ENCODE measurements around the gene RPEL1. TPM values are rescaled to one million over a fixed set of nuclear protein-coding genes. Genes with fewer than 3 reads are reported as not detected.
A peak's percentile ranks its signal among the peaks of the same experiment; 100 is the strongest.

RPEL1 gene
- total RNA-seq, 4 donors from 2014 or later = not detected

DNA sequence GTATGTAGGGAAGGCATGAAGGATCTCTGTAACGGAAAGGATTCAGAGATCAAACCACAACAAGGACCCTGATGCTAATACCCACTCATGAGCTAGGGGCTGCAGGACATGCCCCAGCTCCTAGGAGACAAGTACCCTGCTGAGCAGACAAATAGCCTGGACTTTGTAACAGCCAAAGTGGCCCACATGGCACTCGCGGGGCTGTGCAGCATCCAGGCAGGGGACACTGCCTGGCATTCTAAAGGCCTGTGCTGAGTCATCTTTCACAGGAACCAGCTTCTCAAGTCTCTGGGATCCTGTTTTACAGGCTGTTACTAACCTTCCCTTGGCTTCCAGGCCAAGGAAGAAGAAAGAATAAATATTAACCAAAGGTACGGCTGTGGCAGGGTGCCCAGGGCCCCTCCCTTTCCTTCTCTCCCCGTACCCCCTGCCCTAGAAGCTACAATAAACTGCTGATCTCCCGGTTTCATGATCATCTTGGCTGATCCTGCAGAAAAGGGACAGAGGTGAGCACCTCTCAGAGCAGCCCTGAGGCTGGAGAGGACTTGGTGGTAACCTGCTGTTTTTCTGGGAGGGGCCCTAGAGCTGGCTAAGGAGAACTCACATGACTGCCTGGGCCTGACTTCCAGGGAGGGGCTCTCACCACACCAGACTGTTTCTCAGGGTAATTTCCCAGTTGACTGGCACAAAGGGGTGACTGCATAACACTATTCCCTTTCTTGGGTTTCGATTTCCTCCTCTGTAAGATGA lies 4.2 kb upstream of the RPEL1 start:
- Histone ChIP-seq H3K4me1 (peaks cover 9 to 49% (median 29%) of the 10 kb centered on the region in 4 donors), H3K36me3 (no peaks in the 10 kb centered on the region), H3K9me3 (no peaks in the 10 kb centered on the region), H3K27ac (peak overlapping the region; percentile 83 to 90 (median 86)), H3K4me3 (peak overlapping the region in 1 of 4 donors; percentile 18), H3K27me3 (no peaks in the 10 kb centered on the region)
- intact Hi-C loops (cut with DNase I; ENCODE audit: low total_unique reads) = loop anchor here (5.0 kb wide), 1 partner anchor 324 kb away; the partner anchor contains the start of gene CNNM2
- DNase-seq = peak; percentile 92
- TF ChIP-seq POLR2A (IDR thresholded peaks at IDR 0.05) (peak; percentile 19), EP300 (IDR thresholded peaks at IDR 0.05; ENCODE audit: low read depth) (peak; percentile 53), POLR2AphosphoS5 (IDR thresholded peaks at IDR 0.05) (peak; percentile 53 to 70 (median 63))
- TF ChIP-seq, protein P1, sequence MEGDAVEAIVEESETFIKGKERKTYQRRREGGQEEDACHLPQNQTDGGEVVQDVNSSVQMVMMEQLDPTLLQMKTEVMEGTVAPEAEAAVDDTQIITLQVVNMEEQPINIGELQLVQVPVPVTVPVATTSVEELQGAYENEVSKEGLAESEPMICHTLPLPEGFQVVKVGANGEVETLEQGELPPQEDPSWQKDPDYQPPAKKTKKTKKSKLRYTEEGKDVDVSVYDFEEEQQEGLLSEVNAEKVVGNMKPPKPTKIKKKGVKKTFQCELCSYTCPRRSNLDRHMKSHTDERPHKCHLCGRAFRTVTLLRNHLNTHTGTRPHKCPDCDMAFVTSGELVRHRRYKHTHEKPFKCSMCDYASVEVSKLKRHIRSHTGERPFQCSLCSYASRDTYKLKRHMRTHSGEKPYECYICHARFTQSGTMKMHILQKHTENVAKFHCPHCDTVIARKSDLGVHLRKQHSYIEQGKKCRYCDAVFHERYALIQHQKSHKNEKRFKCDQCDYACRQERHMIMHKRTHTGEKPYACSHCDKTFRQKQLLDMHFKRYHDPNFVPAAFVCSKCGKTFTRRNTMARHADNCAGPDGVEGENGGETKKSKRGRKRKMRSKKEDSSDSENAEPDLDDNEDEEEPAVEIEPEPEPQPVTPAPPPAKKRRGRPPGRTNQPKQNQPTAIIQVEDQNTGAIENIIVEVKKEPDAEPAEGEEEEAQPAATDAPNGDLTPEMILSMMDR (IDR thresholded peaks at IDR 0.05) = no peak
- in situ Hi-C loops (cut with MboI; ENCODE audit: low pct_ligation_motif_present in 1 of 4, low pct_unique_long_range_greater_than_20kb in 1 of 4, low sequenced_read_pairs in 3 of 4) = loop anchor here (5.0 to 25.0 kb wide), 5 partner anchors 129 to 329 kb away; partner anchors contain the start of gene CNNM2 (in 4 of the 4)
- 21 to 26% methylated on average over 5 to 7 of the region's 7 CpGs for WGBS, 2 donors (ENCODE audit: low coverage in 1 of 2)

DNA sequence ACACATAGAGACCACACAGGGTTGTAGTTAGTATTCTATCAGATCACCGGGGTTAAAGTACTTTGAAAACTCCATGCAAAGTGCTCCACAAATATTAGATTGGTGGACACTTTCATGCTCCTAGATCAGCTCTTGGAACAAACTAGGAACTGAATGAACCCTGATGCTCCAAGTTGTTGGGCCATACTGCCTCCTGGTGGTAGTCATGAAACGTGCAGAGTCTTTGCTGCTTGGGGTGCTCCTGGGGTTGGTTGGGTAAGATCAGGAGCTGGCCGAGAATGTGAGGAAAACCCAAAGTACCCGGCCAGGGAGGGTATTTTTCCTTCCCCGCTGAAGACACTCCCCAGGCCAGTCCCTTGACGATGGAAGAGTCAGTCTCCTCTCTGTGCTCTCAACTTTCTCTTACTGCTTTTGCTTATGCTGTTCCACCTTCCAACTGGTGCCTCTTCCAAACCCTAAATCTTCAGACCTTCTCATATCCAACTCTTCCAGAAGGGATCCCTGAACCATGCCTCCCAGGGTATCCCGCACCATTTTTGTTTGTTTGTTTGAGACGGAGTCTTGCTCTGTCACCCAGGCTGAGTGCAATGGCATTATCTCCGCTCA lies 918 bp upstream of the RPEL1 start:
- in situ Hi-C loops (cut with MboI; ENCODE audit: low pct_ligation_motif_present in 1 of 4, low pct_unique_long_range_greater_than_20kb in 1 of 4, low sequenced_read_pairs in 3 of 4) (loop anchor here (5.0 to 25.0 kb wide), 5 partner anchors 132 to 332 kb away; partner anchors contain the start of gene CNNM2 (in 4 of the 4)), intact Hi-C loops (cut with DNase I; ENCODE audit: low total_unique reads) (loop anchor here (5.0 kb wide), 1 partner anchor 327 kb away; the partner anchor contains the start of gene CNNM2)
- 31 to 33% methylated on average over 3 to 9 of the region's 9 CpGs for WGBS, 2 donors (ENCODE audit: low coverage in 1 of 2)

DNA sequence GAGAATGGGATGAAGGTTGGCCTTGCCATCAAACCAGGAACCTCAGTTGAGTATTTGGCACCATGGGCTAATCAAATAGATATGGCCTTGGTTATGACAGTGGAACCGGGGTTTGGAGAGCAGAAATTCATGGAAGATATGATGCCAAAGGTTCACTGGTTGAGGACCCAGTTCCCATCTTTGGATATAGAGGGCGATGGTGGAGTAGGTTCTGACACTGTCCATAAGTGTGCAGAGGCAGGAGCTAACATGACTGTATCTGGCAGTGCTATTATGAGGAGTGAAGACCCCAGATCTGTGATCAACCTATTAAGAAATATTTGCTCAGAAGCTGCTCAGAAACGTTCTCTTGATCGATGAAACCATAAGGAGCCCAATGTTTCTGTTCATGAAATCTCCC lies 637 bp downstream of the RPEL1 start:
- Histone ChIP-seq H3K9me3 (no peaks in the 10 kb centered on the region), H3K27ac (no peak overlapping the region), H3K27me3 (no peaks in the 10 kb centered on the region), H3K4me3 (no peak overlapping the region), H3K36me3 (no peaks in the 10 kb centered on the region), H3K4me1 (peaks cover 0 to 18% (median 4%) of the 10 kb centered on the region in 4 donors)
- 73 to 77% methylated on average over 4 of the region's 4 CpGs for WGBS, 2 donors (ENCODE audit: low coverage in 1 of 2)
- DNase-seq = no peak
- TF ChIP-seq EP300 (IDR thresholded peaks at IDR 0.05; ENCODE audit: low read depth) (no peak), POLR2AphosphoS5 (IDR thresholded peaks at IDR 0.05) (no peak), POLR2A (IDR thresholded peaks at IDR 0.05) (no peak)
- TF ChIP-seq, protein P1 (IDR thresholded peaks at IDR 0.05) = no peak
- in situ Hi-C loops (cut with MboI; ENCODE audit: low pct_ligation_motif_present in 1 of 4, low pct_unique_long_range_greater_than_20kb in 1 of 4, low sequenced_read_pairs in 3 of 4) = loop anchor here in 3 of 4 donors (10.0 to 25.0 kb wide), 4 partner anchors 134 to 334 kb away; partner anchors contain the start of gene CNNM2 (in 3 of the 3)
- intact Hi-C loops (cut with DNase I; ENCODE audit: low total_unique reads) = no loop called here

More for the DNA sequence above, 918 bp upstream of the RPEL1 start:
- TF ChIP-seq, protein P1 (IDR thresholded peaks at IDR 0.05) = peak; percentile 82 to 91 (median 86)
- TF ChIP-seq EP300 (IDR thresholded peaks at IDR 0.05; ENCODE audit: low read depth) (no peak), POLR2A (IDR thresholded peaks at IDR 0.05) (no peak), POLR2AphosphoS5 (IDR thresholded peaks at IDR 0.05) (peak in 1 of 3 donors; percentile 29)
- DNase-seq = peak; percentile 83
- Histone ChIP-seq H3K36me3 (no peaks in the 10 kb centered on the region), H3K9me3 (no peaks in the 10 kb centered on the region), H3K27ac (no peak overlapping the region), H3K27me3 (no peaks in the 10 kb centered on the region), H3K4me1 (peaks cover 8 to 34% (median 19%) of the 10 kb centered on the region in 4 donors), H3K4me3 (no peak overlapping the region)

DNA sequence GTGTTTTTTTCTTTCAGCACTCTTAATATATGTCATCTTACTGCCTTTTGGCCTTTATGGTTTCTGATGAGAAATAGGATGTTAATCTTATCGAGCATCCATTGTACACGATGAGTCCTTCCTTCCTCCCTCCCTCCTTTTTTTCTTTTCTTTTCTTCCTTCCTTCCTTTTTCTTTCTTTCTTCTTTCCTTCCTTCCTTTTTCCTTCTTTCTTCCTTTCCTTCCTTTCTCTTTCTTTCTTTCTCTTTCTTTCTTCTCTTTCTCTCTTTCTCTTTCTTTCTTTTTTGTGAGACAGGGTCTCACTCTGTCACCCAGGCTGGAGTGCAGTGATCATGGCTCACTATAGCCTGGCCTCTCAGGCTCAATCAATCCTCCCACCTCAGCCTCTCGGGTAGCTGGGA lies 8.4 kb downstream of the RPEL1 start:
- intact Hi-C loops (cut with DNase I; ENCODE audit: low total_unique reads) (no loop called here), in situ Hi-C loops (cut with MboI; ENCODE audit: low pct_ligation_motif_present in 1 of 4, low pct_unique_long_range_greater_than_20kb in 1 of 4, low sequenced_read_pairs in 3 of 4) (no loop called here)
- no peak for DNase-seq
- H3K4me1 ChIP-seq = no peaks in the 10 kb centered on the region
- WGBS, 2 donors (ENCODE audit: low coverage in 1 of 2) = 77 to 78% methylated on average over 2 to 3 of the region's 3 CpGs
- no peaks in the 10 kb centered on the region for H3K9me3 ChIP-seq
- TF ChIP-seq POLR2AphosphoS5 (IDR thresholded peaks at IDR 0.05) = no peak
- TF ChIP-seq EP300 (IDR thresholded peaks at IDR 0.05; ENCODE audit: low read depth) = no peak
- no peak for TF ChIP-seq POLR2A (IDR thresholded peaks at IDR 0.05)
- TF ChIP-seq, protein P1 (IDR thresholded peaks at IDR 0.05) = no peak
- no peaks in the 10 kb centered on the region for H3K36me3 ChIP-seq
- H3K27me3 ChIP-seq = no peaks in the 10 kb centered on the region
- no peak overlapping the region for H3K4me3 ChIP-seq
- H3K27ac ChIP-seq = no peak overlapping the region
